Panc1 (cell line): ENCODE data around the gene FBXL4. TPM values are rescaled to one million over a fixed set of nuclear protein-coding genes. Genes with fewer than 3 reads are reported as not detected.

Source experiments
- ATAC-seq: fragments of 200-7000 bp; cut with Tn5 transposase; 2 replicates; pipeline ENCODE4 v1.9.1; 2020; ENCODE audit warnings: mild to moderate bottlenecking, moderate library complexity
- BruUV-seq: library from RNA; stranded (reverse); fragments of 400-500 nt; replicated peaks from 2 replicates; lab custom pipeline; 2021; lab: Mats Ljungman, UMichigan
- CTCF ChIA-PET: fragments of 300-600 bp; sonication (Branson Sonifier 250); formaldehyde crosslinking; loops from one replicate; lab custom pipeline; 2022; ENCODE audit warnings: antibody characterized with exemption; lab: Charles Lee
- POLR2A ChIA-PET: fragments of 300-600 bp; sonication (Branson Sonifier 250); formaldehyde crosslinking; loops from one replicate; lab custom pipeline; 2022; ENCODE audit warnings: antibody characterized with exemption; lab: Charles Lee
- DNase-seq: peaks from one replicate; pipeline ENCODE4 v3.0.0-alpha.2; 2010; ENCODE audit warnings: low read depth, low spot score
- H3K27ac ChIP-seq: 2 replicates; pipeline ENCODE4 v1.5.1; 2011; ENCODE audit warnings: mild to moderate bottlenecking, low read length, inconsistent platforms
- H3K27me3 ChIP-seq: fragments of 200-500 bp; sonication (Bioruptor generic); 2 replicates; pipeline ENCODE4 v1.6.0; 2014; ENCODE audit warnings: low read length, inconsistent platforms; ENCODE audit not compliant: control insufficient read depth, insufficient read depth
- H3K36me3 ChIP-seq: fragments of 200-500 bp; sonication (Bioruptor generic); 2 replicates; pipeline ENCODE4 v1.5.1; 2014; ENCODE audit warnings: inconsistent platforms, mild to moderate bottlenecking, low read length, moderate library complexity; ENCODE audit not compliant: control insufficient read depth, insufficient read depth
- H3K4me1 ChIP-seq: 2 replicates; pipeline ENCODE4 v1.5.1; 2011; ENCODE audit warnings: inconsistent platforms, mild to moderate bottlenecking, low read length, moderate library complexity; ENCODE audit not compliant: control insufficient read depth, insufficient read depth
- H3K4me3 ChIP-seq, 2 experiments: 2 replicates each; pipeline ENCODE4 v1.5.1; 2011 to 2012; ENCODE audit warnings: low read depth in 2 of 2, low read length in 2 of 2, mild to moderate bottlenecking in 2 of 2, inconsistent platforms in 1 of 2, moderate library complexity in 1 of 2
- H3K9me3 ChIP-seq: fragments of 200-500 bp; sonication (Bioruptor generic); 2 replicates; pipeline ENCODE4 v1.5.1; 2014; ENCODE audit warnings: low read depth, mild to moderate bottlenecking, inconsistent platforms, low read length, moderate library complexity; ENCODE audit not compliant: control insufficient read depth, insufficient read depth
- CTCF ChIP-seq: fragments of 450-650 bp; IDR thresholded peaks from 2 replicates; pipeline ENCODE4 v1.5.1; 2017; ENCODE audit warnings: mild to moderate bottlenecking
- POLR2AphosphoS5 ChIP-seq: IDR thresholded peaks from 2 replicates; pipeline ENCODE4 v1.6.1; 2012; ENCODE audit warnings: mild to moderate bottlenecking, low read depth, low read length, moderate library complexity
- SIN3A ChIP-seq: IDR thresholded peaks from 2 replicates; pipeline ENCODE4 v1.6.1; 2012; ENCODE audit warnings: low read depth, mild to moderate bottlenecking, low read length, moderate library complexity, borderline replicate concordance; ENCODE audit not compliant: insufficient read depth
- TCF7L2 ChIP-seq: IDR thresholded peaks from 2 replicates; pipeline ENCODE4 v1.6.1; 2011; ENCODE audit warnings: mild to moderate bottlenecking, low read depth, low read length, inconsistent platforms
- in situ Hi-C: cut with HindIII; loops from 2 replicates; pipeline ENCODE4 v1.10.0; 2016; ENCODE audit warnings: low sequenced_read_pairs, low pct_unique_long_range_greater_than_20kb
- intact Hi-C: fragments of 100-400 bp; cut with micrococcal nuclease; formaldehyde crosslinking; loops from one replicate; pipeline ENCODE4 v1.10.0; 2022; ENCODE audit not compliant: unreplicated experiment
- total RNA-seq: library from RNA; stranded (reverse); gene quantifications from one replicate; pipeline ENCODE4 v1.2.1, GENCODE V29; 2021; ENCODE audit not compliant: unreplicated experiment
- TF ChIP-seq, protein P1 (sequence below), 2 experiments: IDR thresholded peaks; 2 replicates each; pipeline ENCODE4 v1.6.1; 2011 to 2012; ENCODE audit warnings: low read depth in 2 of 2, control low read depth in 1 of 2, low read length in 1 of 2, mild to moderate bottlenecking in 1 of 2, moderate library complexity in 1 of 2; ENCODE audit not compliant: insufficient read depth in 1 of 2

Gene FBXL4
- total RNA-seq, 1 experiment from 2014 or later = 11.5 TPM

GRCh38 chr6:98871057-98871456, 76.7 kb downstream of the FBXL4 start:
- BruUV-seq = TSS peak; percentile 52
- intact Hi-C loops (no loop called here), in situ Hi-C loops (no loop called here)
- H3K36me3 ChIP-seq = no peaks in the 10 kb centered on the region
- H3K27me3 ChIP-seq = no peaks in the 10 kb centered on the region
- H3K9me3 ChIP-seq = no peaks in the 10 kb centered on the region
- no peak for DNase-seq
- CTCF ChIA-PET = no interaction called here
- peak; percentile 83 for ATAC-seq
- peaks cover 4% of the 10 kb centered on the region; the same call in 1 of the 2 replicates for H3K4me1 ChIP-seq
- H3K4me3 ChIP-seq = no peak overlapping the region
- POLR2A ChIA-PET = no interaction called here
- TF ChIP-seq SIN3A = no peak
- peak; percentile 46; the same call in 1 of the 2 replicates for TF ChIP-seq POLR2AphosphoS5
- peak; percentile 92 for TF ChIP-seq TCF7L2
- TF ChIP-seq CTCF = no peak
- TF ChIP-seq, protein P1, sequence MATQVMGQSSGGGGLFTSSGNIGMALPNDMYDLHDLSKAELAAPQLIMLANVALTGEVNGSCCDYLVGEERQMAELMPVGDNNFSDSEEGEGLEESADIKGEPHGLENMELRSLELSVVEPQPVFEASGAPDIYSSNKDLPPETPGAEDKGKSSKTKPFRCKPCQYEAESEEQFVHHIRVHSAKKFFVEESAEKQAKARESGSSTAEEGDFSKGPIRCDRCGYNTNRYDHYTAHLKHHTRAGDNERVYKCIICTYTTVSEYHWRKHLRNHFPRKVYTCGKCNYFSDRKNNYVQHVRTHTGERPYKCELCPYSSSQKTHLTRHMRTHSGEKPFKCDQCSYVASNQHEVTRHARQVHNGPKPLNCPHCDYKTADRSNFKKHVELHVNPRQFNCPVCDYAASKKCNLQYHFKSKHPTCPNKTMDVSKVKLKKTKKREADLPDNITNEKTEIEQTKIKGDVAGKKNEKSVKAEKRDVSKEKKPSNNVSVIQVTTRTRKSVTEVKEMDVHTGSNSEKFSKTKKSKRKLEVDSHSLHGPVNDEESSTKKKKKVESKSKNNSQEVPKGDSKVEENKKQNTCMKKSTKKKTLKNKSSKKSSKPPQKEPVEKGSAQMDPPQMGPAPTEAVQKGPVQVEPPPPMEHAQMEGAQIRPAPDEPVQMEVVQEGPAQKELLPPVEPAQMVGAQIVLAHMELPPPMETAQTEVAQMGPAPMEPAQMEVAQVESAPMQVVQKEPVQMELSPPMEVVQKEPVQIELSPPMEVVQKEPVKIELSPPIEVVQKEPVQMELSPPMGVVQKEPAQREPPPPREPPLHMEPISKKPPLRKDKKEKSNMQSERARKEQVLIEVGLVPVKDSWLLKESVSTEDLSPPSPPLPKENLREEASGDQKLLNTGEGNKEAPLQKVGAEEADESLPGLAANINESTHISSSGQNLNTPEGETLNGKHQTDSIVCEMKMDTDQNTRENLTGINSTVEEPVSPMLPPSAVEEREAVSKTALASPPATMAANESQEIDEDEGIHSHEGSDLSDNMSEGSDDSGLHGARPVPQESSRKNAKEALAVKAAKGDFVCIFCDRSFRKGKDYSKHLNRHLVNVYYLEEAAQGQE (IDR thresholded peaks at IDR 0.05; ENCODE audit: insufficient read depth in 1 of 2, low read depth in 2 of 2, low read length in 1 of 2) = no peak
- no peak overlapping the region for H3K27ac ChIP-seq

DNA sequence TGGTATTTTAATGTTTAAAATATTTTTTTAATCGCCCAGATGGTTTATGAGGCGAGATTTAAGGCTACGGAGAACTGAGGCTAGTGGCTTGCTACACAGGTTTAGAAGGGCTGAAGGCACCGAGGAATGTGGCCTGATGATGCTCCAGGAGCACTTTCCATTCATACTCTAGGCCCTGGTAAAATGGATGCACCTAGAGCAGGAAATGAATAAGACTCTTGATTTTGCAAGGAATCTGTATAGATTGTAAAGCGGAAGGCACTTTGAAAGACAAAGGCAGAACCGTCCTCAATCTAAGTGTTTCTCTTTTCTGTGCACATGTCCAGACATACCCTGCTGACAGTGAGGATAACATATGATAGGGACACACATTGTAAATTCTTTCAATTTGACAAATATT, 83.2 kb downstream of the FBXL4 start:
- H3K27ac ChIP-seq = no peak overlapping the region
- no peaks in the 10 kb centered on the region for H3K27me3 ChIP-seq
- H3K4me3 ChIP-seq = no peak overlapping the region
- TF ChIP-seq CTCF (no peak), POLR2AphosphoS5 (no peak), SIN3A (no peak), TCF7L2 (no peak)
- TF ChIP-seq, protein P1 (IDR thresholded peaks at IDR 0.05; ENCODE audit: insufficient read depth in 1 of 2, low read depth in 2 of 2, low read length in 1 of 2) = no peak
- ATAC-seq (no peak), DNase-seq (no peak)
- POLR2A ChIA-PET = no interaction called here
- in situ Hi-C loops = no loop called here
- H3K36me3 ChIP-seq = no peaks in the 10 kb centered on the region
- no TSS peak for BruUV-seq
- CTCF ChIA-PET = no interaction called here
- no peaks in the 10 kb centered on the region for H3K4me1 ChIP-seq
- H3K9me3 ChIP-seq = no peaks in the 10 kb centered on the region
- intact Hi-C loops = no loop called here
